ENCODE results near the gene C18orf32. TPM values are rescaled to one million over a fixed set of nuclear protein-coding genes. Genes with fewer than 3 reads are reported as not detected.
"Not testable (repeated sequence)": the region's sequence is repeated elsewhere in the genome, so short reads cannot be mapped to it uniquely, and the experiment has no call there.

Gene C18orf32
- total and polyA plus RNA-seq, 2 of the 8 experiments (the other 6 are each of a cell fraction or from before 2014, with no cell fraction given): 17.3 to 20.1 TPM

GRCh38 chr18:49506438-49506837 is 19.4 kb upstream of the C18orf32 start:
- H3K79me2 ChIP-seq (ENCODE audit: control insufficient read depth in 1 of 2, insufficient read depth in 2 of 2, low read length in 2 of 2); POLR2A ChIA-PET (ENCODE audit: partially characterized antibody); H4K91ac ChIP-seq (replicated peaks; ENCODE audit: insufficient read length, low read length); H4K20me1 ChIP-seq (replicated peaks in 1 of 2; ENCODE audit: control insufficient read depth in 1 of 2, insufficient read depth in 2 of 2, low read length in 2 of 2); H2AFZ ChIP-seq (ENCODE audit: low read length); H3K36me3 ChIP-seq (ENCODE audit: control insufficient read depth in 2 of 4, insufficient read depth in 4 of 4, low read length in 3 of 4); H3K4ac ChIP-seq (replicated peaks; ENCODE audit: insufficient read length, low read depth, low read length); H3K56ac ChIP-seq (replicated peaks; ENCODE audit: insufficient read length, low read depth, low read length); H3K79me1 ChIP-seq (ENCODE audit: low read depth, low read length); H4K5ac ChIP-seq (ENCODE audit: insufficient read length, low read depth, low read length); H3K18ac ChIP-seq (ENCODE audit: extremely low read depth, low read length); H2AK5ac ChIP-seq (ENCODE audit: low read depth, low read length); H3K4me2 ChIP-seq (ENCODE audit: insufficient read depth in 1 of 2, low read depth in 2 of 2, low read length in 2 of 2); H4K8ac ChIP-seq (ENCODE audit: extremely low read depth, insufficient read depth, low read length); H3K9ac ChIP-seq (replicated peaks in 1 of 4; ENCODE audit: extremely low read depth in 1 of 4, low read depth in 3 of 4, low read length in 3 of 4); H3K27ac ChIP-seq (ENCODE audit: low read depth, low read length); H3K4me3 ChIP-seq (ENCODE audit: extremely low read depth in 1 of 4, insufficient read depth in 2 of 4, low read depth in 3 of 4, low read length in 4 of 4); H2BK12ac ChIP-seq (ENCODE audit: low read depth, low read length); H3K23ac ChIP-seq (ENCODE audit: insufficient read length); H2BK15ac ChIP-seq (ENCODE audit: low read length); FAIRE-seq; H3K23me2 ChIP-seq (ENCODE audit: low read depth, low read length); H3K9me3 ChIP-seq (ENCODE audit: insufficient read depth in 2 of 2, low read depth in 1 of 2, low read length in 1 of 2); H3K27me3 ChIP-seq (replicated peaks in 1 of 4; ENCODE audit: control insufficient read depth in 3 of 4, extremely low read depth in 1 of 4, insufficient read depth in 3 of 4, low read length in 3 of 4); H2BK5ac ChIP-seq (ENCODE audit: low read depth, low read length); H3K4me1 ChIP-seq (replicated peaks in 1 of 4; ENCODE audit: control insufficient read depth in 3 of 4, insufficient read depth in 4 of 4, low read length in 3 of 4); H2BK20ac ChIP-seq (ENCODE audit: low read length); DNase-seq (ENCODE audit: low read depth in 1 of 2, low spot score in 2 of 2); H3K14ac ChIP-seq (ENCODE audit: insufficient read length); H2BK120ac ChIP-seq (replicated peaks; ENCODE audit: low read depth, low read length): not testable (repeated sequence)
- CTCF ChIA-PET (ENCODE audit: partially characterized antibody): interaction anchor here (0.6 to 1.0 kb wide), 2 partner anchors 19 to 22 kb away, joined by 3 to 4 read pairs; no protein-coding TSS in a partner anchor
- 95% methylated on average over 5 of the region's 5 CpGs; no CpG with 5 or more reads in 1 of the 2 experiments for WGBS, 2 experiments (ENCODE audit: extremely low coverage in 1 of 2, insufficient coverage in 1 of 2, insufficient read length in 1 of 2, insufficient replicate concordance in 2 of 2, low coverage in 1 of 2, low lambda C conversion rate in 2 of 2, missing lambda C conversion rate in 1 of 2)
